ENCODE data around the gene RBBP6. TPM values are rescaled to one million over a fixed set of nuclear protein-coding genes. Genes with fewer than 3 reads are reported as not detected.
"Not testable (repeated sequence)": the region's sequence is repeated elsewhere in the genome, so short reads cannot be mapped to it uniquely, and the experiment has no call there.

RBBP6 gene
- total RNA-seq, 1 experiment from 2014 or later = 38.4 TPM

GRCh38 chr16:24611310-24611709 is 71.9 kb downstream of the RBBP6 start:
- Histone ChIP-seq H4K20me1 (ENCODE audit: low read length) (no peaks in the 10 kb centered on the region), H3K9me2 (replicated peaks; ENCODE audit: low read length) (no peaks in the 10 kb centered on the region), H2AFZ (ENCODE audit: low read length) (no peak overlapping the region), H3K36me3 (ENCODE audit: low read depth, low read length) (no peaks in the 10 kb centered on the region), H3K27ac (ENCODE audit: low read length) (no peak overlapping the region), H3K4me3 (ENCODE audit: low read length) (no peak overlapping the region), H3K9ac (ENCODE audit: low read length) (no peak overlapping the region), H3K9me3 (ENCODE audit: low read length) (no peaks in the 10 kb centered on the region), H3F3A (ENCODE audit: low read length, unreplicated experiment) (no peaks in the 10 kb centered on the region), H3K4me2 (ENCODE audit: low read length) (no peak overlapping the region), H3K79me2 (ENCODE audit: low read length) (no peaks in the 10 kb centered on the region), H3K27me3 (ENCODE audit: low read length) (no peaks in the 10 kb centered on the region), H3K4me1 (ENCODE audit: insufficient read depth, low read length) (no peaks in the 10 kb centered on the region)
- DNase-seq (no peak), ATAC-seq (no peak)
- intact Hi-C loops (cut with micrococcal nuclease) = no loop called here
- ChIA-PET CTCF (no interaction called here), POLR2A (ENCODE audit: unreplicated experiment) (interaction anchor here (0.6 to 0.7 kb wide), 2 partner anchors 13 to 58 kb away, joined by 3 to 4 read pairs; no protein-coding TSS in a partner anchor)
- TF ChIP-seq EZH2 (IDR thresholded peaks at IDR 0.05; ENCODE audit: low read length, unreplicated experiment) (no peak), EZH2phosphoT487 (IDR thresholded peaks at IDR 0.05; ENCODE audit: borderline replicate concordance, low read length) (no peak), CTCF (conservative IDR thresholded peaks at IDR 0.05; ENCODE audit: low read depth, low read length) (no peak)
- no TSS peak for BruUV-seq (replicated peaks)

DNA sequence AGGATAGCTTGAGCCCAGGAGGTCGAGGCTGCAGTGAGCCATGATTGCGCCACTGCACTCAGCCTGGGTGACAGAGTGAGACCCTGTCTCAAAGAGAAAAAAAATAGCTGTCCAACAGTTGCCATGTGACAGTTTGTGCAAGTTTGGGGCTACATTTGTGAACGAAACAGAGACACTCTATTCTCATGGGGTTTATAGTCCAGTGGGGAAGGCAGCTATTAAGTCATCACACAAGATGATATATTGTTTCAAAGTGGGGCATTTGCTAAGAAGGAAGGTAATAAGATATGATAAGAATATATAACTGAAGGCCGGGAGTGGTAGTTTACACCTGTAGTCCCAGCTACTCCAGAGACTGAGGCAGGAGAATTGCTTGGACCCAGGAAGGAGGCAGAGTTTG is 73.3 kb downstream of the RBBP6 start:
- Histone ChIP-seq H3K79me2 (ENCODE audit: low read length) (no peaks in the 10 kb centered on the region), H3K9me2 (replicated peaks; ENCODE audit: low read length) (no peaks in the 10 kb centered on the region), H3K36me3 (ENCODE audit: low read depth, low read length) (no peaks in the 10 kb centered on the region), H2AFZ (ENCODE audit: low read length) (no peak overlapping the region), H3K27ac (ENCODE audit: low read length) (no peak overlapping the region), H3K9ac (ENCODE audit: low read length) (no peak overlapping the region), H3K4me2 (ENCODE audit: low read length) (no peak overlapping the region), H3K4me3 (ENCODE audit: low read length) (no peak overlapping the region), H3K27me3 (ENCODE audit: low read length) (no peaks in the 10 kb centered on the region), H3F3A (ENCODE audit: low read length, unreplicated experiment) (no peaks in the 10 kb centered on the region), H3K4me1 (ENCODE audit: insufficient read depth, low read length) (no peaks in the 10 kb centered on the region), H3K9me3 (ENCODE audit: low read length) (no peaks in the 10 kb centered on the region), H4K20me1 (ENCODE audit: low read length) (no peaks in the 10 kb centered on the region)
- ATAC-seq = no peak
- DNase-seq = no peak
- no TSS peak for BruUV-seq (replicated peaks)
- TF ChIP-seq EZH2 (IDR thresholded peaks at IDR 0.05; ENCODE audit: low read length, unreplicated experiment) = no peak
- no peak for TF ChIP-seq CTCF (conservative IDR thresholded peaks at IDR 0.05; ENCODE audit: low read depth, low read length)
- TF ChIP-seq EZH2phosphoT487 (IDR thresholded peaks at IDR 0.05; ENCODE audit: borderline replicate concordance, low read length) = no peak
- ChIA-PET POLR2A (ENCODE audit: unreplicated experiment) (no interaction called here), CTCF (interaction anchor here (0.6 kb wide), 1 partner anchor 113 kb away, joined by 6 read pairs; no protein-coding TSS in a partner anchor)
- intact Hi-C loops (cut with micrococcal nuclease) = no loop called here

DNA sequence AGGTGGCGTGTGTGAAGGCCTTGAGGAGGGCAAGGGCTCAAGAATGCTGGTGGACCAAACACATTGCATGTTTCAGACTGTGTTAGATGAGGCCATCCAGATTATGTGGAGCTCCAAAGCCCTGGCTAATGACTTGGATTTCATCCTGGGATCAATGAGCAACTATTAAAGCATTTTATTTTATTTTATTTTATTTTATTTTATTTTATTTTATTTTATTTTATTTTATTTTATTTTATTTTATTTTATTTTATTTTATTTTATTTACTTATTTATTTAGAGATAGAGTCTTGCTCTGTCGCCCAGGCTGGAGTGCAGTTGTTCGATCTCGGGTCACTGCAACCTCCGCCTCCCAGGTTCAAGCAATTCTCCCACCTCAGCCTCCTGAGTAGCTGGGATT is 73.9 kb downstream of the RBBP6 start:
- intact Hi-C loops (cut with micrococcal nuclease); DNase-seq; H3F3A ChIP-seq (ENCODE audit: low read length, unreplicated experiment); H3K27me3 ChIP-seq (ENCODE audit: low read length); H4K20me1 ChIP-seq (ENCODE audit: low read length); H3K4me1 ChIP-seq (ENCODE audit: insufficient read depth, low read length); H3K4me3 ChIP-seq (ENCODE audit: low read length); H3K9me3 ChIP-seq (ENCODE audit: low read length); H3K36me3 ChIP-seq (ENCODE audit: low read depth, low read length); BruUV-seq (replicated peaks); H3K4me2 ChIP-seq (ENCODE audit: low read length); H3K9ac ChIP-seq (ENCODE audit: low read length); H3K9me2 ChIP-seq (replicated peaks; ENCODE audit: low read length); CTCF ChIA-PET; H3K27ac ChIP-seq (ENCODE audit: low read length); POLR2A ChIA-PET (ENCODE audit: unreplicated experiment); H3K79me2 ChIP-seq (ENCODE audit: low read length); H2AFZ ChIP-seq (ENCODE audit: low read length); ATAC-seq: not testable (repeated sequence)

Data from PC-3 (cell line).